Colon (tissue), 2 donors: Measurements from ENCODE around the gene DACT3.

ENCODE experiments used
- FAIRE-seq: peaks from 2 replicates; lab custom pipeline; 2012; peaks lifted over from hg19 to GRCh38; lab: Jason Lieb, UNC
- donor health status: control.
- donor health status: control.

DACT3 gene

GRCh38 chr19:46610851-46611770 is 49.9 kb downstream of the DACT3 start:
- FAIRE-seq: no peak

GRCh38 chr19:46610413-46610775 is 50.6 kb downstream of the DACT3 start:
- FAIRE-seq: no peak

- FAIRE-seq: no peak
These were observed 51.2 kb downstream of the DACT3 start for GRCh38 chr19:46609511-46610412.

GRCh38 chr19:46608581-46609345 is 52.2 kb downstream of the DACT3 start:
- FAIRE-seq: no peak

- FAIRE-seq: no peak
These were observed 52.8 kb downstream of the DACT3 start for GRCh38 chr19:46608178-46608577.

- FAIRE-seq: no peak
These were observed 53.5 kb downstream of the DACT3 start for GRCh38 chr19:46607448-46607841.

- no peak for FAIRE-seq
These were observed 54.1 kb downstream of the DACT3 start for GRCh38 chr19:46606681-46607447.

GRCh38 chr19:46606019-46606418 is 55.0 kb downstream of the DACT3 start:
- no peak for FAIRE-seq

GRCh38 chr19:46605356-46605821 is 55.6 kb downstream of the DACT3 start:
- no peak for FAIRE-seq

GRCh38 chr19:46604781-46605355 is 56.1 kb downstream of the DACT3 start:
- FAIRE-seq: no peak

- no peak for FAIRE-seq
These were observed 57.2 kb downstream of the DACT3 start for GRCh38 chr19:46603752-46604231.

- no peak for FAIRE-seq
These were observed 57.8 kb downstream of the DACT3 start for GRCh38 chr19:46603195-46603637.

GRCh38 chr19:46602392-46603194 is 58.4 kb downstream of the DACT3 start:
- no peak for FAIRE-seq

- no peak for FAIRE-seq
These were observed 59.4 kb downstream of the DACT3 start, which contains the start of gene CALM3 for GRCh38 chr19:46601318-46602224. TSS of gene CALM3 (plus strand) at chr19:46601330. CDS start at chr19:46601435, 105 bp downstream.

- FAIRE-seq: no peak
These were observed 60.3 kb downstream of the DACT3 start for GRCh38 chr19:46600384-46601317.

GRCh38 chr19:46599716-46600373 is 61.1 kb downstream of the DACT3 start:
- no peak for FAIRE-seq

GRCh38 chr19:46598372-46598917 is 62.5 kb downstream of the DACT3 start:
- no peak for FAIRE-seq
